Measurements from ENCODE around the gene CADPS2.

CADPS2 gene

GRCh38 chr7:122492007-122492406 lies 394.3 kb downstream of the CADPS2 start:
- no peaks in the 10 kb centered on the region for H4K20me1 ChIP-seq (ENCODE audit: insufficient read depth, low read length)
- H3K4me3 ChIP-seq (ENCODE audit: low read length): no peak overlapping the region
- H3K9ac ChIP-seq (ENCODE audit: low read length): no peak overlapping the region
- H3K9me2 ChIP-seq (replicated peaks; ENCODE audit: insufficient read depth, low read length): no peaks in the 10 kb centered on the region
- no peak overlapping the region for H3K4me2 ChIP-seq (ENCODE audit: low read depth, low read length)
- no peaks in the 10 kb centered on the region for H3K36me3 ChIP-seq (replicated peaks; ENCODE audit: insufficient read depth, low read length)
- H3K4me1 ChIP-seq (ENCODE audit: low read length): peaks cover 37% of the 10 kb centered on the region
- H3K27me3 ChIP-seq (replicated peaks; ENCODE audit: insufficient read depth, low read length): no peaks in the 10 kb centered on the region
- TF ChIP-seq EZH2phosphoT487 (IDR thresholded peaks at IDR 0.05; ENCODE audit: low read length): no peak
- no peak for TF ChIP-seq CTCF (IDR thresholded peaks at IDR 0.05; ENCODE audit: low read length)
- TF ChIP-seq EZH2 (optimal IDR thresholded peaks at IDR 0.05; ENCODE audit: low read depth, low read length): no peak
- no peak overlapping the region for H3K27ac ChIP-seq (ENCODE audit: low read length)
- H3K9me3 ChIP-seq (replicated peaks; ENCODE audit: insufficient read depth, low read length): no peaks in the 10 kb centered on the region
- H2AFZ ChIP-seq (ENCODE audit: low read length): no peak overlapping the region
- no peak for DNase-seq
- H3F3A ChIP-seq (ENCODE audit: insufficient read depth, low read length): peaks cover 4% of the 10 kb centered on the region
- H3K79me2 ChIP-seq (ENCODE audit: low read length): no peaks in the 10 kb centered on the region

DNA sequence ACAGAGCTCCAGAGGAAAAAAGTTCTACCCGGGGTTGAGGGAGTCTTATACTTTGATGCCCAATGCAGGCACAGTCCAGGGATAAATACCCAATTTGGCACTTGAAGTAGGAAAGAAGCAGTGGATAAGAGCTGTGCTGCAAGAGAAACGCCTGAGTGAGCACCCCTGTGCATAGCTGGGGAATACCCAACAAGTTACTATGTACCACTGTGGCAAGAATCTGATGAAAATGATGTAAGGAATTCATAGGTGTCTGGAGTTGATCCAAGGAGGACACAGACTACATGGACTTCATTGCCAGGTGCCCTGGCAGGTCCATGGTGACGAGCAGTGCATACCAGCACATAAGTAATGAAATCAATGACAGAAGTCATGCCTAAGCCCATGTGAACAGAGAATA lies 398.0 kb downstream of the CADPS2 start:
- Histone ChIP-seq H3K9ac (ENCODE audit: low read length) (no peak overlapping the region), H3K4me1 (ENCODE audit: low read length) (peaks cover 6% of the 10 kb centered on the region), H3K9me3 (replicated peaks; ENCODE audit: insufficient read depth, low read length) (no peaks in the 10 kb centered on the region), H3K9me2 (replicated peaks; ENCODE audit: insufficient read depth, low read length) (no peaks in the 10 kb centered on the region), H2AFZ (ENCODE audit: low read length) (no peak overlapping the region), H3K4me3 (ENCODE audit: low read length) (no peak overlapping the region), H3F3A (ENCODE audit: insufficient read depth, low read length) (no peaks in the 10 kb centered on the region), H3K4me2 (ENCODE audit: low read depth, low read length) (no peak overlapping the region), H3K27me3 (replicated peaks; ENCODE audit: insufficient read depth, low read length) (no peaks in the 10 kb centered on the region), H3K36me3 (replicated peaks; ENCODE audit: insufficient read depth, low read length) (no peaks in the 10 kb centered on the region), H4K20me1 (ENCODE audit: insufficient read depth, low read length) (no peaks in the 10 kb centered on the region), H3K27ac (ENCODE audit: low read length) (no peak overlapping the region), H3K79me2 (ENCODE audit: low read length) (no peaks in the 10 kb centered on the region)
- TF ChIP-seq CTCF (IDR thresholded peaks at IDR 0.05; ENCODE audit: low read length) (no peak), EZH2phosphoT487 (IDR thresholded peaks at IDR 0.05; ENCODE audit: low read length) (no peak), EZH2 (optimal IDR thresholded peaks at IDR 0.05; ENCODE audit: low read depth, low read length) (no peak)
- DNase-seq: no peak

GRCh38 chr7:122487131-122487530 lies 399.1 kb downstream of the CADPS2 start:
- no peak for DNase-seq
- no peak overlapping the region for H3K27ac ChIP-seq (ENCODE audit: low read length)
- no peaks in the 10 kb centered on the region for H3K36me3 ChIP-seq (replicated peaks; ENCODE audit: insufficient read depth, low read length)
- no peaks in the 10 kb centered on the region for H3K4me1 ChIP-seq (ENCODE audit: low read length)
- H4K20me1 ChIP-seq (ENCODE audit: insufficient read depth, low read length): no peaks in the 10 kb centered on the region
- H3K9me2 ChIP-seq (replicated peaks; ENCODE audit: insufficient read depth, low read length): no peaks in the 10 kb centered on the region
- H2AFZ ChIP-seq (ENCODE audit: low read length): no peak overlapping the region
- no peaks in the 10 kb centered on the region for H3F3A ChIP-seq (ENCODE audit: insufficient read depth, low read length)
- no peak overlapping the region for H3K9ac ChIP-seq (ENCODE audit: low read length)
- no peak overlapping the region for H3K4me3 ChIP-seq (ENCODE audit: low read length)
- H3K79me2 ChIP-seq (ENCODE audit: low read length): no peaks in the 10 kb centered on the region
- no peaks in the 10 kb centered on the region for H3K27me3 ChIP-seq (replicated peaks; ENCODE audit: insufficient read depth, low read length)
- no peak overlapping the region for H3K4me2 ChIP-seq (ENCODE audit: low read depth, low read length)
- H3K9me3 ChIP-seq (replicated peaks; ENCODE audit: insufficient read depth, low read length): no peaks in the 10 kb centered on the region
- no peak for TF ChIP-seq EZH2phosphoT487 (IDR thresholded peaks at IDR 0.05; ENCODE audit: low read length)
- TF ChIP-seq EZH2 (optimal IDR thresholded peaks at IDR 0.05; ENCODE audit: low read depth, low read length): no peak
- TF ChIP-seq CTCF (IDR thresholded peaks at IDR 0.05; ENCODE audit: low read length): no peak

All from MM.1S (cell line).